PC-9 (cell line): ENCODE measurements around the gene IMMP2L. TPM values are rescaled to one million over a fixed set of nuclear protein-coding genes. Genes with fewer than 3 reads are reported as not detected.

Experiments used
- BruUV-seq: library from RNA; stranded (reverse); fragments of 400-500 nt; replicated peaks from 2 replicates; lab custom pipeline; 2021; lab: Mats Ljungman, UMichigan
- CTCF ChIA-PET: fragments of 300-600 bp; sonication (Branson Sonifier 250); formaldehyde crosslinking; loops from one replicate; lab custom pipeline; 2022; ENCODE audit warnings: antibody characterized with exemption; lab: Charles Lee
- POLR2A ChIA-PET: fragments of 300-600 bp; sonication (Branson Sonifier 250); formaldehyde crosslinking; loops from one replicate; lab custom pipeline; 2022; ENCODE audit warnings: antibody characterized with exemption; ENCODE audit not compliant: unreplicated experiment; lab: Charles Lee
- DNase-seq, 2 experiments: peaks; one replicate each; pipeline versions ENCODE4 v3.0.0 to v3.0.0-alpha.2; 2015 to 2022; ENCODE audit warnings: mixed read lengths in 1 of 2
- H2AFZ ChIP-seq: fragments of 200-600 bp; sonication (generic); 2 replicates; pipeline ENCODE4 v1.8.1; 2017; ENCODE audit warnings: antibody characterized with exemption
- H3F3A ChIP-seq: fragments of 200-600 bp; sonication (generic); 2 replicates; pipeline ENCODE4 v1.8.1; 2017; ENCODE audit warnings: antibody characterized with exemption, mild to moderate bottlenecking, low read depth; ENCODE audit not compliant: insufficient read depth
- H3K27ac ChIP-seq: fragments of 200-600 bp; sonication (generic); 2 replicates; pipeline ENCODE4 v1.6.1; 2016; ENCODE audit warnings: mixed run types
- H3K27me3 ChIP-seq: fragments of 200-600 bp; sonication (generic); 2 replicates; pipeline ENCODE4 v1.6.1; 2016; ENCODE audit warnings: low read depth, mixed run types; ENCODE audit not compliant: insufficient read depth
- H3K36me3 ChIP-seq: fragments of 200-600 bp; sonication (generic); 2 replicates; pipeline ENCODE4 v1.6.1; 2016; ENCODE audit warnings: low read depth, mixed run types
- H3K4me1 ChIP-seq: fragments of 200-600 bp; sonication (generic); replicated peaks from 2 replicates; pipeline ENCODE4 v1.6.1; 2016; ENCODE audit warnings: mixed run types; ENCODE audit not compliant: insufficient read depth
- H3K4me2 ChIP-seq: fragments of 200-600 bp; sonication (generic); 2 replicates; pipeline ENCODE4 v1.6.1; 2017; ENCODE audit warnings: mixed run types
- H3K4me3 ChIP-seq: fragments of 200-600 bp; sonication (generic); 2 replicates; pipeline ENCODE4 v1.6.1; 2016; ENCODE audit warnings: mixed run types
- H3K79me2 ChIP-seq: fragments of 200-600 bp; sonication (generic); 2 replicates; pipeline ENCODE4 v1.6.1; 2017; ENCODE audit warnings: low read depth, mixed run types
- H3K9me2 ChIP-seq: fragments of 200-600 bp; sonication (generic); 2 replicates; pipeline ENCODE4 v1.8.1; 2017; ENCODE audit warnings: mild to moderate bottlenecking; ENCODE audit not compliant: insufficient read depth
- H3K9me3 ChIP-seq: fragments of 200-600 bp; sonication (generic); 2 replicates; pipeline ENCODE4 v1.8.1; 2016; ENCODE audit warnings: low read depth; ENCODE audit not compliant: insufficient read depth
- H4K20me1 ChIP-seq: fragments of 200-600 bp; sonication (generic); 2 replicates; pipeline ENCODE4 v1.8.1; 2017; ENCODE audit not compliant: insufficient read depth
- EZH2 ChIP-seq: fragments of 200-600 bp; sonication (generic); IDR thresholded peaks from 2 replicates; pipeline ENCODE4 v1.8.0; 2017; ENCODE audit warnings: antibody characterized with exemption, low read depth
- intact Hi-C: fragments of 100-400 bp; cut with micrococcal nuclease; formaldehyde crosslinking; loops from one replicate; pipeline ENCODE4 v1.10.0; 2022; ENCODE audit not compliant: unreplicated experiment
- total RNA-seq: library from RNA; stranded (reverse); gene quantifications from 2 replicates; pipeline ENCODE4 v1.2.3, GENCODE V29; 2021
- TF ChIP-seq, protein P1 (sequence below): fragments of 200-600 bp; sonication (generic); conservative IDR thresholded peaks from 2 replicates; pipeline ENCODE4 v1.6.1; 2017; ENCODE audit warnings: mixed run types, antibody characterized with exemption, mild to moderate bottlenecking, moderate library complexity

IMMP2L gene
- total RNA-seq, 1 experiment from 2014 or later, result 40.5 TPM

DNA sequence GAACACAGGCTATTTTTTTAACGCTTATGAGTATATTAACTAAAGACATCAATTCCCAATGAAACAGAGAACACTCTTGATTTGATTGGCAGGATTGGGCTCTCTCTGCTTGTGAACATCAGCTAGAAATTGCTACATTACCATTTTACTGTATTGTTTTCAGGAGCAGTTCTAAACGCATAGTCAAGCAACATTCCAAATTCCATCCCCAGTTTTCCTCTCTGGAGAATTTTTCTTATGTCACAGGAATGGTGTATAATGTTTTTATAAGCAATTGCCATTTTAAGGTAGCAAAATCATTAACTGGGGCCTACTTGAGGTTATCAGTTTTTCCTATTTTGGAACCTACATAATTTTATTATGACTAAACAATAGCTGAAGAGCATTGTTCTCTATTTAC, 748.3 kb downstream of the IMMP2L start:
- Histone ChIP-seq H2AFZ (no peak overlapping the region), H3K79me2 (no peaks in the 10 kb centered on the region), H3K27me3 (no peaks in the 10 kb centered on the region), H3F3A (no peaks in the 10 kb centered on the region), H3K4me1 (no peaks in the 10 kb centered on the region), H3K27ac (no peak overlapping the region), H3K4me2 (no peak overlapping the region), H3K36me3 (no peaks in the 10 kb centered on the region), H4K20me1 (no peaks in the 10 kb centered on the region), H3K9me3 (no peaks in the 10 kb centered on the region), H3K9me2 (no peaks in the 10 kb centered on the region), H3K4me3 (no peak overlapping the region)
- no peak for DNase-seq
- POLR2A ChIA-PET, result no interaction called here
- CTCF ChIA-PET, result no interaction called here
- BruUV-seq, result no TSS peak
- TF ChIP-seq, protein P1, sequence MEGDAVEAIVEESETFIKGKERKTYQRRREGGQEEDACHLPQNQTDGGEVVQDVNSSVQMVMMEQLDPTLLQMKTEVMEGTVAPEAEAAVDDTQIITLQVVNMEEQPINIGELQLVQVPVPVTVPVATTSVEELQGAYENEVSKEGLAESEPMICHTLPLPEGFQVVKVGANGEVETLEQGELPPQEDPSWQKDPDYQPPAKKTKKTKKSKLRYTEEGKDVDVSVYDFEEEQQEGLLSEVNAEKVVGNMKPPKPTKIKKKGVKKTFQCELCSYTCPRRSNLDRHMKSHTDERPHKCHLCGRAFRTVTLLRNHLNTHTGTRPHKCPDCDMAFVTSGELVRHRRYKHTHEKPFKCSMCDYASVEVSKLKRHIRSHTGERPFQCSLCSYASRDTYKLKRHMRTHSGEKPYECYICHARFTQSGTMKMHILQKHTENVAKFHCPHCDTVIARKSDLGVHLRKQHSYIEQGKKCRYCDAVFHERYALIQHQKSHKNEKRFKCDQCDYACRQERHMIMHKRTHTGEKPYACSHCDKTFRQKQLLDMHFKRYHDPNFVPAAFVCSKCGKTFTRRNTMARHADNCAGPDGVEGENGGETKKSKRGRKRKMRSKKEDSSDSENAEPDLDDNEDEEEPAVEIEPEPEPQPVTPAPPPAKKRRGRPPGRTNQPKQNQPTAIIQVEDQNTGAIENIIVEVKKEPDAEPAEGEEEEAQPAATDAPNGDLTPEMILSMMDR, result no peak
- intact Hi-C loops, result no loop called here

- CTCF ChIA-PET, result no interaction called here
- POLR2A ChIA-PET, result interaction anchor here (0.6 kb wide), 1 partner anchor 27 kb away, joined by 3 read pairs; no protein-coding TSS in a partner anchor
- Histone ChIP-seq H3F3A (no peaks in the 10 kb centered on the region), H3K9me2 (no peaks in the 10 kb centered on the region), H2AFZ (no peak overlapping the region), H3K9me3 (no peaks in the 10 kb centered on the region), H4K20me1 (no peaks in the 10 kb centered on the region), H3K4me2 (no peak overlapping the region), H3K36me3 (no peaks in the 10 kb centered on the region), H3K4me1 (no peaks in the 10 kb centered on the region), H3K79me2 (no peaks in the 10 kb centered on the region), H3K27me3 (no peaks in the 10 kb centered on the region), H3K27ac (no peak overlapping the region), H3K4me3 (no peak overlapping the region)
- intact Hi-C loops, result no loop called here
- no TSS peak for BruUV-seq
- TF ChIP-seq EZH2, result no peak
- TF ChIP-seq, protein P1, result no peak
- DNase-seq, result no peak
Measured at GRCh38 chr7:110809832-110810231, 752.5 kb downstream of the IMMP2L start.

GRCh38 chr7:110808361-110808760, 753.9 kb downstream of the IMMP2L start:
- Histone ChIP-seq H3K27ac (no peak overlapping the region), H3K4me1 (no peaks in the 10 kb centered on the region), H3K27me3 (no peaks in the 10 kb centered on the region), H3K4me2 (no peak overlapping the region), H3K9me3 (no peaks in the 10 kb centered on the region), H3K9me2 (no peaks in the 10 kb centered on the region), H2AFZ (no peak overlapping the region), H3F3A (no peaks in the 10 kb centered on the region), H3K4me3 (no peak overlapping the region), H3K79me2 (no peaks in the 10 kb centered on the region), H4K20me1 (no peaks in the 10 kb centered on the region), H3K36me3 (no peaks in the 10 kb centered on the region)
- BruUV-seq, result no TSS peak
- intact Hi-C loops, result no loop called here
- TF ChIP-seq EZH2, result no peak
- TF ChIP-seq, protein P1, result no peak
- no peak for DNase-seq
- ChIA-PET POLR2A (interaction anchor here (0.6 to 0.7 kb wide), 2 partner anchors 8 to 37 kb away, joined by 3 read pairs; no protein-coding TSS in a partner anchor), CTCF (no interaction called here)
